Esophagus muscularis mucosa (tissue), 4 donors: ENCODE results near the gene CDH15. TPM values are rescaled to one million over a fixed set of nuclear protein-coding genes. Genes with fewer than 3 reads are reported as not detected.

ENCODE experiments used
- DNase-seq: peaks from one replicate; pipeline ENCODE4 v3.0.0-alpha.2; 2017; ENCODE audit errors: extremely low spot score
- H3K27ac ChIP-seq, 4 donors: fragments of 200-600 bp; sonication (generic); replicated peaks in 1 of 4; 1 replicate in 3 of 4; 2 replicates in 1 of 4; pipeline ENCODE4 v1.5.1; 2016 to 2019; ENCODE audit warnings: mild to moderate bottlenecking in 1 of 4
- H3K27me3 ChIP-seq, 4 donors: fragments of 200-600 bp; sonication (generic); one replicate each; pipeline versions ENCODE4 v1.5.1 to v1.6.0; 2016 to 2019
- H3K36me3 ChIP-seq, 4 donors: fragments of 200-600 bp; sonication (generic); one replicate each; pipeline ENCODE4 v1.5.1; 2016 to 2019
- H3K4me1 ChIP-seq, 4 donors: fragments of 200-600 bp; sonication (generic); one replicate each; pipeline ENCODE4 v1.5.1; 2016 to 2019
- H3K4me3 ChIP-seq, 4 donors: fragments of 200-600 bp; sonication (generic); 1 replicate in 2 of 4; 2 replicates in 2 of 4; pipeline ENCODE4 v1.5.1; 2016 to 2019; ENCODE audit warnings: mild to moderate bottlenecking in 4 of 4, moderate library complexity in 1 of 4
- H3K9me3 ChIP-seq, 4 donors: fragments of 200-600 bp; sonication (generic); 1 replicate in 3 of 4; 2 replicates in 1 of 4; pipeline ENCODE4 v1.5.1; 2016 to 2019
- CTCF ChIP-seq, 3 experiments: fragments of 200-600 bp in 2 of 3; fragments of 450-650 bp in 1 of 3; sonication (generic) in 2 of 3; IDR thresholded peaks; one replicate each; pipeline ENCODE4 v1.5.1; 2017 to 2019; ENCODE audit warnings: antibody characterized with exemption in 3 of 3, mild to moderate bottlenecking in 2 of 3, moderate library complexity in 1 of 3
- EP300 ChIP-seq: sonication (generic); formaldehyde crosslinking; IDR thresholded peaks from one replicate; pipeline ENCODE4 v1.6.1; 2017; ENCODE audit warnings: antibody characterized with exemption
- POLR2A ChIP-seq: fragments of 450-650 bp; IDR thresholded peaks from one replicate; pipeline ENCODE4 v1.6.1; 2017; ENCODE audit warnings: antibody characterized with exemption, moderate library complexity, mild to moderate bottlenecking, low read depth
- POLR2AphosphoS5 ChIP-seq, 2 donors: sonication (generic); formaldehyde crosslinking; IDR thresholded peaks; one replicate each; pipeline ENCODE4 v1.6.1; 2017; ENCODE audit warnings: antibody characterized with exemption in 2 of 2
- WGBS: methylation state at CpG from one replicate; pipeline ENCODE4 v1.1.5; 2018; 5-methylcytosine and 5-hydroxymethylcytosine counted together
- intact Hi-C: fragments of 100-400 bp; cut with DNase I; formaldehyde crosslinking; loops from one replicate; pipeline ENCODE4 v1.15.1; 2023
- total RNA-seq, 4 donors: library from RNA; depleted of rRNA; stranded (reverse); fragments of >200 nt; gene quantifications; one replicate each; pipeline versions ENCODE4 v1.1.0 to v1.2.1, GENCODE V29; 2016

Gene CDH15
- total RNA-seq, 4 donors from 2014 or later, result under 0.01 to 0.17 (median 0.13) TPM; not detected in 1

DNA sequence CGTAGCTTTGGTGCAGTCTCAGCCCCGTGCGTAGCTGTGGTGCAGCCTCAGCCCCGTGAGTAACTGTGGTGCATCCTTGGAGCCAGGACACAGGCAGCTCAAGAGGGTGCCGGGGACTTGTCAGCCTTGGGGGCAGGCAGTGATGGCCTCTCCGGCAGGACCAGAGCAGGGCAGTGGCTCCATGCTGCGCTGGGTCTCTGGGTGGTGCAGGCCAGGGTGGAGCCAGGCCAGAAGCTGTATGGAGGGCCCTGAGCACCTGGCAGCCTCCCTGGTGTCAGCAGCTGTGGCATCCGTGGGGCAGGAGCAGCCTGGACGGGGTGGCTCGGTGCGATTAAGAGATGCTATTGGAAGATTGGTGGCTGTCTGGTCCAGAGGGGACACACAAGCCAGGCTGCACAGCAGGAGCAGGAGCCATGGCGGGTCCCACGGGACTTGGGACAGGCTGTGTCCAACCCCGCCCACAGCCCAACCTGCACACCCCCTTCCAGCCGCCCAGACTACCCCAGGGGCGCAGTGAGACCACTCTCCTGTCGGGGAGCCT is 28.3 kb upstream of the CDH15 start:
- H3K9me3 ChIP-seq, result no peaks in the 10 kb centered on the region
- peaks cover 23 to 92% (median 78%) of the 10 kb centered on the region in 4 donors for H3K36me3 ChIP-seq
- no peak for TF ChIP-seq POLR2AphosphoS5 (IDR thresholded peaks at IDR 0.05)
- no peak for TF ChIP-seq CTCF (IDR thresholded peaks at IDR 0.05)
- TF ChIP-seq POLR2A, result no peak
- no peak for TF ChIP-seq EP300
- H3K4me1 ChIP-seq, result no peaks in the 10 kb centered on the region
- H3K27ac ChIP-seq, result no peak overlapping the region
- intact Hi-C loops, result no loop called here
- WGBS, result 93% methylated on average over 3 of the region's 17 CpGs
- DNase-seq, result no peak
- no peak overlapping the region for H3K4me3 ChIP-seq
- H3K27me3 ChIP-seq, result no peaks in the 10 kb centered on the region

- peaks cover 23 to 92% (median 78%) of the 10 kb centered on the region in 4 donors for H3K36me3 ChIP-seq
- H3K27me3 ChIP-seq, result no peaks in the 10 kb centered on the region
- TF ChIP-seq POLR2A (no peak), EP300 (no peak), CTCF (IDR thresholded peaks at IDR 0.05) (no peak), POLR2AphosphoS5 (IDR thresholded peaks at IDR 0.05) (no peak)
- H3K4me3 ChIP-seq, result no peak overlapping the region
- DNase-seq, result no peak
- intact Hi-C loops, result no loop called here
- no peak overlapping the region for H3K27ac ChIP-seq
- H3K9me3 ChIP-seq, result no peaks in the 10 kb centered on the region
- 84% methylated on average over 21 of the region's 22 CpGs for WGBS
- H3K4me1 ChIP-seq, result no peaks in the 10 kb centered on the region
Observed at GRCh38 chr16:89143911-89144675, 27.5 kb upstream of the CDH15 start.

- DNase-seq, result no peak
- 79% methylated on average over 6 of the region's 6 CpGs for WGBS
- no peaks in the 10 kb centered on the region for H3K9me3 ChIP-seq
- no peaks in the 10 kb centered on the region for H3K27me3 ChIP-seq
- no peak overlapping the region for H3K4me3 ChIP-seq
- no peaks in the 10 kb centered on the region for H3K4me1 ChIP-seq
- intact Hi-C loops, result no loop called here
- TF ChIP-seq CTCF (IDR thresholded peaks at IDR 0.05) (no peak), POLR2A (no peak), EP300 (no peak), POLR2AphosphoS5 (IDR thresholded peaks at IDR 0.05) (no peak)
- H3K27ac ChIP-seq, result no peak overlapping the region
- peaks cover 26 to 95% (median 80%) of the 10 kb centered on the region in 4 donors for H3K36me3 ChIP-seq
Observed at GRCh38 chr16:89144681-89145080, 26.9 kb upstream of the CDH15 start.

- Histone ChIP-seq H3K4me1 (no peaks in the 10 kb centered on the region), H3K4me3 (no peak overlapping the region), H3K27me3 (no peaks in the 10 kb centered on the region), H3K36me3 (peaks cover 26 to 95% (median 80%) of the 10 kb centered on the region in 4 donors), H3K27ac (no peak overlapping the region), H3K9me3 (no peaks in the 10 kb centered on the region)
- 98% methylated on average over 18 of the region's 25 CpGs for WGBS
- TF ChIP-seq EP300 (no peak), POLR2AphosphoS5 (IDR thresholded peaks at IDR 0.05) (no peak), CTCF (IDR thresholded peaks at IDR 0.05) (no peak), POLR2A (no peak)
- intact Hi-C loops, result no loop called here
- no peak for DNase-seq
Observed at GRCh38 chr16:89145406-89146161, 26.0 kb upstream of the CDH15 start.
